IPS-15b (cell line): ENCODE measurements around the gene ARHGEF37.
"Not testable (repeated sequence)": the region's sequence is repeated elsewhere in the genome, so short reads cannot be mapped to it uniquely, and the experiment has no call there.

Source experiments
- H3K27me3 ChIP-seq: one replicate; pipeline ENCODE4 v1.6.1; 2013; ENCODE audit warnings: low read length; ENCODE audit not compliant: control insufficient read depth, insufficient read depth
- H3K36me3 ChIP-seq: one replicate; pipeline ENCODE4 v1.6.1; 2013; ENCODE audit warnings: low read length; ENCODE audit not compliant: control insufficient read depth, insufficient read depth
- H3K4me1 ChIP-seq: one replicate; pipeline ENCODE4 v1.6.1; 2013; ENCODE audit warnings: mild to moderate bottlenecking, low read length; ENCODE audit not compliant: control insufficient read depth, insufficient read depth
- H3K4me3 ChIP-seq: one replicate; pipeline ENCODE4 v1.5.1; 2013; ENCODE audit warnings: low read depth, low read length
- H3K9ac ChIP-seq: one replicate; pipeline ENCODE4 v1.6.1; 2013; ENCODE audit warnings: low read depth, mild to moderate bottlenecking, low read length
- H3K9me3 ChIP-seq: one replicate; pipeline ENCODE4 v1.6.1; 2013; ENCODE audit warnings: mild to moderate bottlenecking, low read length; ENCODE audit not compliant: control insufficient read depth, insufficient read depth

ARHGEF37 gene

GRCh38 chr5:149657324-149657723 lies 76.0 kb downstream of the ARHGEF37 start:
- Histone ChIP-seq H3K9me3 (no peaks in the 10 kb centered on the region), H3K36me3 (no peaks in the 10 kb centered on the region), H3K27me3 (no peaks in the 10 kb centered on the region), H3K4me3 (no peak overlapping the region), H3K4me1 (no peaks in the 10 kb centered on the region), H3K9ac (no peak overlapping the region)

DNA sequence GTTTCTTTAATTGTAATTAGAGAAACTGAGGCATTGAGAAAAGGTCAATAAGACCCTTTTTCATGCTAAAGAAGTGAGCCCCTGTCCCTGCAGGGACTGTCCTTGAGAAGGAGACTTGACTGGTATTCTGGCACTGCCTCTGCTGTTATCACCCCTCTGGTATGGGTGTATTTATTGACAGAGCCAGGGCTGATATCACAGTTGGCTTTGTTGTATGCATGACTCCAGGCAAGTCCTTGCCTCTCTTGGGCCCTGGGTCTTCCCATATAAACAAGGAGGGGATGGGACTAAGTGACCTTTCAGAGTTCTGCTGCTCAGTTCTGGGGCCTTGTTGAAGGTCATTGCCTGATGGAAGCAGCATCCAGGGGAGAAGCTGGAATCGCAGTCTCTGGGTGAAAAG lies 77.0 kb downstream of the ARHGEF37 start:
- Histone ChIP-seq H3K4me3 (no peak overlapping the region), H3K27me3 (no peaks in the 10 kb centered on the region), H3K9ac (no peak overlapping the region), H3K4me1 (no peaks in the 10 kb centered on the region), H3K9me3 (no peaks in the 10 kb centered on the region), H3K36me3 (no peaks in the 10 kb centered on the region)

DNA sequence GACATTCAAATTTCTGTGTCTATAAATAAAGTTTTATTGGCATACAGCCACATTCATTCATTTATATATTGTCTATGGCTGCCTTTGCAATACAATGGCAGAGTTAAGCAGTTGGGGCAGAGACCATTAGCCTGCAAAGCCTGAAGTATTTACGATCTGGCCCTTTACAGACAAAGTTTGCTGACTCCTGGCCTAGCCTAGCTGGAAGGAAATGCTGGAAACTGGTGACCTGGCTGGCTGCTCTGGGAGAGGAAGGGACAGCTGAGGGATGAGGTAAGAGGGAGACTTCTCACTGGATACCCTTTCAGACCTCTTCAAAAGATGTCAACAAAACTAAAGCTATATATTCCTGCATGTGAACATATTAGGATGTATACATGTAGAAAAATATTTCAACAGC lies 82.8 kb downstream of the ARHGEF37 start:
- H3K27me3 ChIP-seq: no peaks in the 10 kb centered on the region
- no peaks in the 10 kb centered on the region for H3K4me1 ChIP-seq
- H3K9me3 ChIP-seq: peaks cover 6% of the 10 kb centered on the region
- H3K9ac ChIP-seq: no peak overlapping the region
- no peaks in the 10 kb centered on the region for H3K36me3 ChIP-seq
- no peak overlapping the region for H3K4me3 ChIP-seq

- H3K4me3 ChIP-seq: no peak overlapping the region
- no peaks in the 10 kb centered on the region for H3K4me1 ChIP-seq
- H3K36me3 ChIP-seq: no peaks in the 10 kb centered on the region
- H3K9ac ChIP-seq: no peak overlapping the region
- H3K9me3 ChIP-seq: peaks cover 6% of the 10 kb centered on the region
- no peaks in the 10 kb centered on the region for H3K27me3 ChIP-seq
These were observed 83.5 kb downstream of the ARHGEF37 start for GRCh38 chr5:149664666-149665415.

DNA sequence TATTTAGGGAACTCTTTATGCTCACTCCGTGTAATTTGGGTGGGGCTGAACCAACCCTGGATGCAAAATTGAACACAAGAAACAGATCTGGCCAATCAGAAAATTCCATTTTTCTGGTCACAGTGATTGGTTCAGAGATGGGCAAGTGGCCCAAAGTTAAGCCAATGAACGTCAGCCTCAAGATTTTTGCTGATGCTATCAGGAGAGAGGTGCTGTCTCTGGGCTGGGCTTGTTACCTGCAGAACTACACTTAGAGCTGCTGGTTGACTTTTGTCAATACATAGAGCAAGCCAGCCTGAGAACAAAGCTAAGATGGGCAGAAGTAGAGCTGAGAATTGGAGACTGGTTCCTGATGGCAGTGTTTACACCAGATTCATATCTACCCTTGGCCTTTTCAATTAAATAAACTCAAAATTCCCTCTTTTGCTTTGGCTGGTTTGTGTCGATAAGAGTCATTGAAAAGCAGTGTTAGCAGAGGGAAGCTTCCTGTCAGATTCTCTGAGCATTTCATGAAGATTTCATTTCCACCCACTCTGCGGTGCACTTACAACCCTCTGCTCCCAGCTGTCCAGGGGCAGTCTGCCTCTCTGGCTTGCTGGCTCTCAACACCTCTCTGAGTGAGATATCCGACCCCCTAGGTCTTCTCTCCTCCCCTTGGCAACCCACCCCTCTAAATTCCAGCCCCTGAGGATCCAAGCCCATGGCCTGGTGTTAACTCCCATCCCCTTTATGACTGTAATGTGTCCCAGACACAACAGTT lies 84.3 kb downstream of the ARHGEF37 start:
- H3K36me3 ChIP-seq: no peaks in the 10 kb centered on the region
- no peak overlapping the region for H3K9ac ChIP-seq

DNA sequence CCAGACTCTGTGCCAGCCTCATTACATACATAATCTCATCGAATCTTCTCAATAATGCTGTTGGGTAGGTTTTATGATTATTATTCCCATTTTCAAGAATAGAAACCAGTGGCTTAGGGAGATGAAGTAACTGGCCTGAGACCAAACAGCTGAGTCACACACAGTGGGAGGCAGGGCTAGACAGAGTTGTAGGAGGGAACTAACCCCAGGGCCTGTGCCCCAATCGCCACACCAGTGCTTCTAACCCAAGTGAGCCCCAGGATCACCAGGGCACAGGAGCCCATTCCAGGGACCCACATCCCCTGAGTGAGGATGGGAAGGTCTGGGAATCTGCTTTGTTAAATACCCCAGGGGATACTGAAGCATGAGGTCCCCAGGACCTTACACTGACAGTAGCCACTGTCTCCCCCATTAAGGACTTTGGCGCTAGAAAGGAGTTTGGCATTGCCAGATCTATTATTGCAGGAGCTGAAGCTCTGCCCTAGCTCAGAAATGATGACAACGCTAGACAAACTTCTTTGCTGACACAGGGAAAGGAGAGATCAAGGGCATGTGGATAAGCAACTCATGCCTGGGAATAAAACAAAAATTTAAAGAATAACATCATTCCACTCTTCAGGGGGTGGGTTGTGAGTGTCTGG lies 85.0 kb downstream of the ARHGEF37 start:
- H3K4me3 ChIP-seq: no peak overlapping the region
- H3K9me3 ChIP-seq: peaks cover 6% of the 10 kb centered on the region
- no peaks in the 10 kb centered on the region for H3K27me3 ChIP-seq
- H3K9ac ChIP-seq: no peak overlapping the region
- H3K36me3 ChIP-seq: no peaks in the 10 kb centered on the region
- H3K4me1 ChIP-seq: no peaks in the 10 kb centered on the region

More for the DNA sequence above, 84.3 kb downstream of the ARHGEF37 start:
- no peaks in the 10 kb centered on the region for H3K4me1 ChIP-seq
- H3K4me3 ChIP-seq: no peak overlapping the region
- no peaks in the 10 kb centered on the region for H3K27me3 ChIP-seq
- peaks cover 6% of the 10 kb centered on the region for H3K9me3 ChIP-seq

DNA sequence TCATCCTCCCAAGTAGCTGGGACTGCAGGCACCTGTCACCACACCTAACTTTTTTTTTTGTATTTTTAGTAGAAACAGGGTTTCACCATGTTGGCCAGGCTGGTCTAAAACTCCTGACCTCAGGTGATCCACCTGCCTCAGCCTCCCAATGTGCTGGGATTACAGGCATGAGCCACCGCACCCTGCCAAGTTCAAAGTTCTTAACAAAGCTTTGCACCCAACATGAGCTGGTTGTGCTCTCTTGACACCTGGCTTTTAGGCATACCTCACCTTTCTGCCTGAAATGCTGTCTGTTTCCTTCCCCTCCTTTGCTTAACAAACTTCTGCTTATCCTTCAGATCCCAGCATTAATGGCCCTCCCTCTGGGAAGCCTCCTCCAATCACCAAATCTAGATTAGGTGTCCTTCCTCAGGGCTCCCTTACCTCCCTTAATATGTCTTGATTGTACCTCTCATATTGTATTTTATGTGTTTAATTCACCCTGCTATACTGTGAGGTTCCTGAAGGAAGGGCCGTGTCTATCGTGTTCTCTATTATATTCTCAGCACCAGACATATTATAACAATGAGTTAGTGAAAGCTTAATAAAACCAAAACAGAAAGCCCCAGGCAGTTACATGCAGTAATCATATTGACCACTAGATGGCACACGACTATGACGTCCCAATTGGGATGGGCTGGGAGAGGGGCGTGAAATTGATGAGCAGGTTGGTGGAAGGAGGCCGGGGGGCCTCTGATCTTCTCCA lies 86.0 kb downstream of the ARHGEF37 start:
- Histone ChIP-seq H3K9me3 (peaks cover 6% of the 10 kb centered on the region), H3K36me3 (no peaks in the 10 kb centered on the region), H3K4me1 (no peaks in the 10 kb centered on the region), H3K4me3 (no peak overlapping the region), H3K9ac (no peak overlapping the region), H3K27me3 (no peaks in the 10 kb centered on the region)

DNA sequence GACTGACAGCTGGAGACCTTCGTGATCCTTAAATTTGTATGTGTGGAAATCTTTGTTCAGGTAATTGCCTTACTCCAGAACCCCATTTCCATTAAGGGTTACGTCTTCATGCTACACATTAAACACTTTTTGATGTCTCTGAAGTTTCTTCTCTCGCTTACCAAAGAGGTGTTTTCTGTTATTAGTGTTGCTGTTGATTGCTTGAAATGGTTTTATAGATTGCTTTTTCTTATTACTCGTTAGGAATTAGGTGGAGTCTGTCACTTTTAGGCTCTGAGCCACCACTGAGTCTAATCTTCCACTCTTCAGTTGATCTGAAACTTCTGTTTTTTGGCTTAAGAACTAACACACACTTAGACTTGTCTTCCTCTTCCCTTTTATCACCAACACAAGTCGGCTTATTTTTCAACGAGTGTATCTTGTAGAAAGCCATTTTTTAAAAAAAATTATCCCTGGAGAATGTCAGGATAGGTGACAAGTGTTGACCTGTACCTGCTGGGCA lies 86.6 kb downstream of the ARHGEF37 start:
- no peaks in the 10 kb centered on the region for H3K4me1 ChIP-seq
- no peak overlapping the region for H3K9ac ChIP-seq
- H3K4me3 ChIP-seq: no peak overlapping the region
- no peaks in the 10 kb centered on the region for H3K27me3 ChIP-seq
- H3K9me3 ChIP-seq: peaks cover 6% of the 10 kb centered on the region
- H3K36me3 ChIP-seq: no peaks in the 10 kb centered on the region

GRCh38 chr5:149669273-149669672 lies 88.0 kb downstream of the ARHGEF37 start:
- not testable (repeated sequence) for H3K9me3 ChIP-seq, H3K9ac ChIP-seq, H3K4me3 ChIP-seq, H3K27me3 ChIP-seq, H3K36me3 ChIP-seq, H3K4me1 ChIP-seq

DNA sequence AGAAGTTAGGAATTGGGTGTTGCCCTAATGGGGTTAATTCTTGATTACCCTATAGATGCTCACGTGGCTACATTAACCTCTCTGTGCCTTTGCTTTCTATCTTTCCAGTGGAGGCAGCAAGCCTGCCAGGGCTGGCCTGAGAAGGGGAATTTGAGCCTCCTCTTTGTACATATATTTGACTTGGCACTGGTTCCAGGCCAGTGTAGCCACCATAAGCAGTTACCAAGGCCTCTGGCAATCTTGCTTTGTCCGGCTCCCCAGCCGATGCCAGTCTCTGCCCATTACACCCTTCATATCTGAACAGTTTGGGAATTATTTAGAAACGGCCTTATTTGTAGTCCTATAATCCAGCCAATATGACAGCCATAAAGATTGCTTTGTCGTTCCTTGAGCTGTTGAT lies 90.2 kb downstream of the ARHGEF37 start:
- H3K9me3 ChIP-seq: peaks cover 6% of the 10 kb centered on the region
- no peak overlapping the region for H3K9ac ChIP-seq
- no peak overlapping the region for H3K4me3 ChIP-seq
- no peaks in the 10 kb centered on the region for H3K27me3 ChIP-seq
- no peaks in the 10 kb centered on the region for H3K4me1 ChIP-seq
- no peaks in the 10 kb centered on the region for H3K36me3 ChIP-seq

DNA sequence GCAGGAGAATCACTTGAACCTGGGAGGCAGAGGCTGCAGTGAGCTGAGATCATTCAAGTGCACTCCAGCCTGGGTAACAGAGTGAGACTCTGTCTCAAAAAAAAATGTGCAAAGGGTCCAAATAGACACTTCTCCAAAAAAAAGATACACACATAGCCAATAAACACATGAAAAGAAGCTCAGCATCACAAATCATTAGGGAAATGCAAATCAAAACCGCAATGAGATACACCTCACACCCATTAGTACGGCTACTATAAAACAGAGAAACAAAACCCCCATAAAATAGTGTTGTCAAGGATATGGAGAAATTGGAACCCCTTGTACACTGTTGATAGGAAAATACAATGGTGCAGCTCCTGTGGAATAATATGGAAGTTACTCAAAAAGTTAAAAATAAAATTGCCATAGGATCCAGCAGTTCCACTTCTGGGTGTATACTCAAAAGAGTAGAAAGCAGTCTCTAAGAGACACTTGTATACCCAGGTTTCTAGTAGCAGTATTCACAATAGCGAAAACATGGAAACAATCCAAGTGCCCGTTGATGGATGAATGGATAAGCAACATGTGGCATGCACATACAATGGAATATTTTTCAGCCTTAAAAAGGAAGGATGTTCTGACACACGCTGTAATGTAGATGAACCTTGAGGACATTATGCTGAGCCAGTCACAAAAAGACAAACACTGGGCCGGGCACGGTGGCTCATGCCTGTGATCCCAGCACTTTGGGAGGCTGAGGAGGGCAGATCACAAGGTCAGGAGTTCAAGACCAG lies 91.6 kb downstream of the ARHGEF37 start:
- Histone ChIP-seq H3K4me1 (no peaks in the 10 kb centered on the region), H3K36me3 (no peaks in the 10 kb centered on the region), H3K4me3 (no peak overlapping the region), H3K9ac (no peak overlapping the region), H3K9me3 (peaks cover 4% of the 10 kb centered on the region), H3K27me3 (no peaks in the 10 kb centered on the region)
